SK-N-MC (cell line): ENCODE data around the gene UBAP1.

Source experiments
- EZH2 ChIP-seq: fragments of 200-600 bp; sonication (generic); IDR thresholded peaks from one replicate; pipeline ENCODE4 v1.6.1; 2017; ENCODE audit warnings: antibody characterized with exemption
- POLR2AphosphoS5 ChIP-seq: IDR thresholded peaks from 2 replicates; pipeline ENCODE4 v1.6.1; 2012; ENCODE audit warnings: mild to moderate bottlenecking, low read depth, low read length, borderline replicate concordance

- TF ChIP-seq POLR2AphosphoS5 (no peak), EZH2 (no peak)
Measured at GRCh38 chr9:34230556-34230955, 51.7 kb downstream of the UBAP1 start.
